ENCODE data around the gene PET100.

DNA sequence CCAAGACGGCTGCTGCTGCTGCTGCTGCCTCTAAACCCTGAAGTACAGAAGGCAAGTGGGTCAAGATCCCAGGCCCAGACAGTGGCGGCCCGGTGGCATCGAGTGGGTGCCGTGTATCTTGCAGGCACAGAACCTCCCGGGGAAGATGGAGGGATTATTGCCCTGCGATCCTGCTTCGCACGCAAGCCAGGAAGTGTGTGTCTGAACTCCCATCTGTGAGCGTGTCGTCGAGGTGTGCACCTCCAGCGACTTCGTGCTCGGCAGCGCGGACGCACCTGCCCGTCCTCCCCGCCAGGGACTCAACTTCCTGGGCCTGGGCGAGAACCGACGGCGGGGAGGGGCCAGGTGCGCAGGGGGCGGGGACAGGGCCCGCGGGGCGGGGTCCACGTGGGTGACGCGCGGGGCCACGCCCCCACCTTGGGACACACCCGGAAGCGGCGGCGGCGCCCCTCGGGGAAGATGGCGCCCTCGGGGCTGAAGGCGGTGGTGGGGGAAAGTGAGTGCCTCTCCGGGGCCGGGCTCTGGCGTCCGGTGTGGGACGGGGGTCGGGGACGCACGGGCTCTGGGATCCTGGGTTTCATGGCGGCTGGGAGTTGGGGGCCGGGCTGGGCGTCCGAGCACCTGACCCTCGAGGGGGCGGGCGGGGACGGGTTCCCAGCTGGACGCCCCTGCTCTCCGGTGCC, 7.2 kb downstream of the PET100 start, which contains the start of gene STXBP2:
- TF ChIP-seq, protein P1, sequence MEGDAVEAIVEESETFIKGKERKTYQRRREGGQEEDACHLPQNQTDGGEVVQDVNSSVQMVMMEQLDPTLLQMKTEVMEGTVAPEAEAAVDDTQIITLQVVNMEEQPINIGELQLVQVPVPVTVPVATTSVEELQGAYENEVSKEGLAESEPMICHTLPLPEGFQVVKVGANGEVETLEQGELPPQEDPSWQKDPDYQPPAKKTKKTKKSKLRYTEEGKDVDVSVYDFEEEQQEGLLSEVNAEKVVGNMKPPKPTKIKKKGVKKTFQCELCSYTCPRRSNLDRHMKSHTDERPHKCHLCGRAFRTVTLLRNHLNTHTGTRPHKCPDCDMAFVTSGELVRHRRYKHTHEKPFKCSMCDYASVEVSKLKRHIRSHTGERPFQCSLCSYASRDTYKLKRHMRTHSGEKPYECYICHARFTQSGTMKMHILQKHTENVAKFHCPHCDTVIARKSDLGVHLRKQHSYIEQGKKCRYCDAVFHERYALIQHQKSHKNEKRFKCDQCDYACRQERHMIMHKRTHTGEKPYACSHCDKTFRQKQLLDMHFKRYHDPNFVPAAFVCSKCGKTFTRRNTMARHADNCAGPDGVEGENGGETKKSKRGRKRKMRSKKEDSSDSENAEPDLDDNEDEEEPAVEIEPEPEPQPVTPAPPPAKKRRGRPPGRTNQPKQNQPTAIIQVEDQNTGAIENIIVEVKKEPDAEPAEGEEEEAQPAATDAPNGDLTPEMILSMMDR (optimal IDR thresholded peaks at IDR 0.05 in 1 of 3, IDR thresholded peaks at IDR 0.05 in 1 of 3, conservative IDR thresholded peaks at IDR 0.05 in 1 of 3; ENCODE audit: extremely low read depth in 1 of 3, insufficient read depth in 2 of 3, low read length in 3 of 3), result no peak
- TF ChIP-seq EZH2 (IDR thresholded peaks at IDR 0.05; ENCODE audit: low read length), result no peak
